CD8-positive, alpha-beta memory T cell (primary cell): ENCODE data around the gene BCL7A. TPM values are rescaled to one million over a fixed set of nuclear protein-coding genes. Genes with fewer than 3 reads are reported as not detected.

Experiments used
- CTCF ChIA-PET: fragments of 350-600 bp; sonication (Branson Sonifier 250); formaldehyde crosslinking; loops from one replicate; lab custom pipeline; 2021; ENCODE audit warnings: antibody characterized with exemption; lab: Charles Lee
- POLR2A ChIA-PET: fragments of 350-600 bp; sonication (Branson Sonifier 250); formaldehyde crosslinking; loops from one replicate; lab custom pipeline; 2021; ENCODE audit warnings: antibody characterized with exemption; lab: Charles Lee
- DNase-seq, 5 donors: peaks; one replicate each; pipeline versions ENCODE4 v3.0.0 to v3.0.0-alpha.2; 2020 to 2022; ENCODE audit warnings: mixed read lengths in 1 of 5
- H3K27ac ChIP-seq: one replicate; pipeline ENCODE4 v1.7.0; 2013; ENCODE audit warnings: low read depth, mild to moderate bottlenecking, low read length, moderate library complexity
- H3K27me3 ChIP-seq: 2 replicates; pipeline ENCODE4 v1.7.0; 2013; ENCODE audit warnings: low read length, mild to moderate bottlenecking; ENCODE audit not compliant: insufficient read depth, poor library complexity, severe bottlenecking
- H3K36me3 ChIP-seq: 2 replicates; pipeline ENCODE4 v1.7.0; 2013; ENCODE audit warnings: mild to moderate bottlenecking, low read length, moderate library complexity; ENCODE audit not compliant: insufficient read depth
- H3K4me1 ChIP-seq: 2 replicates; pipeline ENCODE4 v1.7.0; 2013; ENCODE audit warnings: mild to moderate bottlenecking, low read length, moderate library complexity; ENCODE audit not compliant: insufficient read depth
- H3K4me3 ChIP-seq: 2 replicates; pipeline ENCODE4 v1.7.0; 2013; ENCODE audit warnings: mild to moderate bottlenecking, low read length
- H3K9me3 ChIP-seq: 2 replicates; pipeline ENCODE4 v1.7.0; 2013; ENCODE audit warnings: mild to moderate bottlenecking, low read length
- H3K27ac Mint-ChIP-seq, 8 donors: one replicate each; pipeline ENCODE4 v1.8.0; 2020 to 2021; ENCODE audit warnings: mixed read lengths in 8 of 8, mild to moderate bottlenecking in 6 of 8, inconsistent platforms in 3 of 8, moderate library complexity in 3 of 8
- H3K27me3 Mint-ChIP-seq, 2 donors: one replicate each; pipeline ENCODE4 v1.8.0; 2020 to 2021; ENCODE audit warnings: mixed read lengths in 2 of 2, mild to moderate bottlenecking in 1 of 2, moderate library complexity in 1 of 2
- H3K36me3 Mint-ChIP-seq, 3 donors: one replicate each; pipeline ENCODE4 v1.8.0; 2020 to 2021; ENCODE audit warnings: mixed read lengths in 3 of 3, inconsistent platforms in 1 of 3, mild to moderate bottlenecking in 1 of 3
- H3K4me1 Mint-ChIP-seq, 3 donors: one replicate each; pipeline ENCODE4 v1.8.0; 2020 to 2021; ENCODE audit warnings: mixed read lengths in 3 of 3, inconsistent platforms in 1 of 3, mild to moderate bottlenecking in 1 of 3
- H3K4me3 Mint-ChIP-seq, 7 donors: one replicate each; pipeline ENCODE4 v1.8.0; 2020 to 2021; ENCODE audit warnings: mixed read lengths in 7 of 7, mild to moderate bottlenecking in 6 of 7, moderate library complexity in 4 of 7, inconsistent platforms in 2 of 7
- H3K9me3 Mint-ChIP-seq, 5 donors: one replicate each; pipeline ENCODE4 v1.8.0; 2020 to 2022; ENCODE audit warnings: mixed read lengths in 5 of 5, mild to moderate bottlenecking in 3 of 5, moderate library complexity in 2 of 5, inconsistent platforms in 1 of 5
- polyA plus RNA-seq: library from polyadenylated mRNA; unstranded; fragments of 300-500 nt; fragmentation: Illumina TruSeq; gene quantifications from one replicate; pipeline ENCODE4 v1.2.3, GENCODE V29; 2021
- total RNA-seq, 2 experiments: library from RNA; stranded (reverse); gene quantifications; one replicate each; pipeline ENCODE4 v1.2.3, GENCODE V29; 2021

Gene BCL7A
- total and polyA plus RNA-seq, 3 experiments from 2014 or later = 2.5 to 3.3 (median 3.0) TPM

DNA sequence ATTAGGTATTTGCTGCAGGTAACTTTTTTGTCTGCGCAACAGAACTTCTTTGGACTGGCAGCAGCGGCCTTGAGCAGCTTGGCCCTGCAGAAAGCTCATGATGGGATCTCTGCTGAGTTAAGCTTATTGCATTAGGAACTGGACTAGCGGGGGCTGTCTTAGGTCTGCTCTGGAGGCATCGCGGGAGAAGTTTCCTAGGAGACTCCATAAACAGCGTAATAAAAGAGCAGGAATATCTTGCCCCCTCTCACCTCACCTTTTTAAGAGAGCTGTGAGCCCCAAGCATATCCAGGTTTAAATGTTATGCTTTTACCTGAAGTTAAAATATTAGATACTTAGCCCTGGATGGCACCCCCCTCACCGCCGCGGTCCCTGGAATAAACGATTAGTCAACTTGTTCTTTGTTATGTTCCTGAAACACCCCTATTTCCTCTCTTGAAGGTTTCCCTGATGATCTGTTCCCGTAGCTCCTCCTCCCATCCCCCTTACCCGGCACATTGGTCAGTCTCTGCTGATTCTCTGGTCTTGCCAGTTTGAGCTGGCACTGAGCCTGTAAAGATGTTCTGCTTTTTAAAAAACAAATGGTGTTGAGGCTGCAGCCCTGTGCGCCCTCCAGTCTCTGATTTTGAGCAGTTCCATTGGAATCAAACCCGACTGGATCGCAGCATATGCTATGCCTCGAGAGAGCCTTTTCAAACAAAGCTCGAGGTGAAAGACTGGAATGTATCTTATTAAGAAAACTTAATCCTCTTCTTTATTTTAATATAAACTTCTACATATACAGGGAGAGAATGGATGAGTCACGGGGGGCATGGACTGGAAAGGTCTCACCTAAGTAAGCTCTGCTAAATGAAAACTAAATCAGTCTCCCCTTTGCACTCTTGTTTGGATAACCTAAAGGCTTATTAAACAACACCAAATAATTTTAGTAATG lies 58.7 kb downstream of the BCL7A start:
- H3K27ac ChIP-seq = peak overlapping the region; percentile 84
- POLR2A ChIA-PET = interaction anchor here (0.6 kb wide), 2 partner anchors 31 to 728 kb away, joined by 3 read pairs; partner anchors contain the start of gene ANAPC5
- CTCF ChIA-PET = interaction anchor here (0.8 to 4.9 kb wide), 10 partner anchors 9 to 286 kb away, joined by 3 to 35 read pairs (median 4); no protein-coding TSS in a partner anchor
- H3K4me3 ChIP-seq = peak overlapping the region; percentile 67
- H3K27ac Mint-ChIP-seq = peak overlapping the region; percentile 82 to 97 (median 91)
- H3K9me3 Mint-ChIP-seq = peaks cover 0 to 1% (median 0%) of the 10 kb centered on the region in 5 donors
- no peaks in the 10 kb centered on the region for H3K9me3 ChIP-seq
- H3K4me1 Mint-ChIP-seq = peaks cover 51 to 60% (median 54%) of the 10 kb centered on the region in 3 donors
- peak in 1 of 5 donors; percentile 13 for DNase-seq
- H3K27me3 ChIP-seq = no peaks in the 10 kb centered on the region
- H3K27me3 Mint-ChIP-seq = peaks cover 0 to 3% of the 10 kb centered on the region in 2 donors
- H3K36me3 ChIP-seq = no peaks in the 10 kb centered on the region
- H3K36me3 Mint-ChIP-seq = peaks cover 0 to 29% (median 7%) of the 10 kb centered on the region in 3 donors
- peaks cover 55% of the 10 kb centered on the region for H3K4me1 ChIP-seq
- H3K4me3 Mint-ChIP-seq = peak overlapping the region; percentile 87 to 98 (median 96)

DNA sequence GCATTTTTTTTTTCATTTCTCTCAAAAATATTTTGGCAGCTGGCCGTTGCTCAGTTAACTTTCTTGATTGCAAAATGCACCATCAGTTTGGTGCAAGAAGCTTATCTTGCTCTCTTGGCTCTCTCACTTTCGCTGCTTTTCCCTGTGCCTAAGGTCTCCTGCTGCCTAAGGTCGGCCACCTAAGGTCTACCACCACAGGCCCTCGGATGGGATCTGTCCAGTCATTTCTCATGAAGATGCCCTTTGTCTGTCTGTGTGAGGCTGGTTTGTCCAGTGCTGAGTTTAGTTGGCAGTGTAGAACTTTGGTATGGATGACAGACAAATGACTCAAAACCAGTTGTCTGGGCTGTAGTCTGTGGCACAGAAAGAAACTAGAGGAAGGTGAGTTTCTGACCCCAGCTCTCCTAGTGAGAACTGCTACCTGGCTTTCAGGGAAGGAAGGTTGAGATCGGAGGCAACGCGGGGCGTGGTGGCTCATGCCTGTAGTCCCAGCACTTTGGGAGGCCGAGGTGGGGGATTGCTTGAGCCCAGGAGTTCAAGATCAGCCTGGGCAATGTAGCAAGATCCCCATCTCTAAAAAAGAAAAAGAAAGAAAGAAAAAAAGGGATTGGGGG lies 59.5 kb downstream of the BCL7A start:
- POLR2A ChIA-PET = interaction anchor here (0.6 to 1.2 kb wide), 3 partner anchors 24 to 729 kb away, joined by 3 to 12 read pairs (median 3); partner anchors contain the start of gene ANAPC5
- H3K36me3 Mint-ChIP-seq = peaks cover 0 to 37% (median 9%) of the 10 kb centered on the region in 3 donors
- H3K4me1 ChIP-seq = peaks cover 63% of the 10 kb centered on the region
- H3K4me3 ChIP-seq = peak overlapping the region; percentile 67
- peak overlapping the region; percentile 84 for H3K27ac ChIP-seq
- no peaks in the 10 kb centered on the region for H3K9me3 ChIP-seq
- CTCF ChIA-PET = interaction anchor here (0.8 to 4.9 kb wide), 9 partner anchors 13 to 287 kb away, joined by 3 to 35 read pairs (median 6); no protein-coding TSS in a partner anchor
- H3K27me3 Mint-ChIP-seq = peaks cover 0 to 3% of the 10 kb centered on the region in 2 donors
- peaks cover 59 to 62% (median 60%) of the 10 kb centered on the region in 3 donors for H3K4me1 Mint-ChIP-seq
- no peak for DNase-seq
- no peaks in the 10 kb centered on the region for H3K27me3 ChIP-seq
- no peaks in the 10 kb centered on the region for H3K36me3 ChIP-seq
- peaks cover 0 to 1% (median 0%) of the 10 kb centered on the region in 5 donors for H3K9me3 Mint-ChIP-seq
- H3K27ac Mint-ChIP-seq = peak overlapping the region; percentile 82 to 98 (median 91)
- H3K4me3 Mint-ChIP-seq = peak overlapping the region; percentile 87 to 98 (median 96)

DNA sequence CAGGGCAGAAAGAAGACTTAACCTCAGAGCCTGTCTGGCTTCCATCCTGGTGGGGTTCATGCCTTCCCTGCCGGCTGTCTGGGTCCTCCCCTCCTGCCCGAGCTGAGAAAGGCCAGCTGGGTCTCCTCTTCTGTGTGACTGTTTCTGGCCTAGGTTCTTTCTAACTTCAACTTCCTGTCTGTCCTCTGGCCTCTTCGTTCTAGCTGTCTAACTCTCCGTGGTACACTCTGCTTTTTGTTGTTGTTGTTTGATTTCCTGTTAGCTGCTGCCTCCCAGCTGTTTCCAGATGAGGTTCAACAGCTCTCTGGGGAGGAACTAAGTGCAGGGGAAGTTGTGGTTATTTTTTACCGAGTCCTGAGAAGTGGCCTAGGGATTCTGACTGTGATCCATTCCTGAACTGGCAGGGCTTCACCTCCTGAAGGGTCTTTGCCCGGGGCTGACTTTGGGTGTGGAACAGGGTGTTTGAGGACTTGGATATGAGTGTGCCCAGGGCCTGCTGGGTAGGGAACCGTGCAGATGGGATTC lies 60.1 kb downstream of the BCL7A start:
- Mint-ChIP-seq H3K27ac (peak overlapping the region; percentile 82 to 98 (median 91)), H3K4me3 (peak overlapping the region; percentile 87 to 98 (median 96)), H3K9me3 (peaks cover 0 to 1% (median 0%) of the 10 kb centered on the region in 5 donors), H3K27me3 (peaks cover 0 to 3% of the 10 kb centered on the region in 2 donors), H3K36me3 (peaks cover 0 to 40% (median 9%) of the 10 kb centered on the region in 3 donors), H3K4me1 (peaks cover 58 to 67% (median 63%) of the 10 kb centered on the region in 3 donors)
- Histone ChIP-seq H3K36me3 (no peaks in the 10 kb centered on the region), H3K27ac (peak overlapping the region; percentile 84), H3K9me3 (no peaks in the 10 kb centered on the region), H3K4me1 (peaks cover 69% of the 10 kb centered on the region), H3K27me3 (no peaks in the 10 kb centered on the region), H3K4me3 (peak overlapping the region; percentile 67)
- POLR2A ChIA-PET = interaction anchor here (0.6 to 1.2 kb wide), 3 partner anchors 23 to 655 kb away, joined by 3 to 12 read pairs (median 3); no protein-coding TSS in a partner anchor
- CTCF ChIA-PET = interaction anchor here (1.3 to 4.9 kb wide), 6 partner anchors 13 to 109 kb away, joined by 3 to 35 read pairs (median 18); no protein-coding TSS in a partner anchor
- peak; percentile 17 to 75 (median 57) for DNase-seq

DNA sequence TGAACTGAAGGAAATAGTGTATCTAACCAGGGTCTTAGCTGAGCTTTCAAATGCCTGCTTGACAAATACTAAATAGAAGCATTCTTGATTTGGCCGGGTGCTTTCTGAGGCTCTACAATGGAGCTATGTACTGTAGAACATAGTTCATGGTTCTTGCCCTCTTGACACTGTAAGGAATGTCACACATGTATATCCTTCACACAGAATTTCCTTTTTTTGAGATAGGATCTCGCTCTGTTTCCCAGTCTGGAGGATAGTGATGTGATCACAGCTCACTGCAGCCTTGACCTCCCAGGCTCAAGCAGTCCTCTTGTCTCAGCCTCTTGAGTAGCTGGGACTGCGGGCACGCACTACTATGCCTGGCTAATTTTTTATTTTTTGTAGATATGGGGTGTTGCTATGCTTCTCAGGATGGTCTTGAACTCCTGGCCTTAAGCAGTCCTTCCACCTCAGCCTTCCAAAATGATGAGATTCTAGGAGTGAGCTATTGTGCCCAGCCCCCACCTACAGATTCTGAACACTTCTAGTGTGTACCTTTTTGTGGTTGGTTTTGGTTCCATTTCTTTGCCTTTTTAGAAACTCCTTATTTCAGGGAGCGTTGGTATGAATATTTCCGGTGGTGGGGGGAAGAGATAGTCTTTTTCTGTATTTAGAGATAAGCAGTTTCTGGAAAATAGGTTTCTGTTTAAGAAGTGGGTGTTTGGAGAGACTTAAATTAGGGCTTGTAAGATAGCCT lies 61.1 kb downstream of the BCL7A start:
- ChIA-PET CTCF (interaction anchor here (3.1 to 4.9 kb wide), 4 partner anchors 14 to 41 kb away, joined by 16 to 35 read pairs (median 22); no protein-coding TSS in a partner anchor), POLR2A (interaction anchor here (1.2 kb wide), 1 partner anchor 22 kb away, joined by 3 read pairs; no protein-coding TSS in a partner anchor)
- peaks cover 79% of the 10 kb centered on the region for H3K4me1 ChIP-seq
- H3K4me3 ChIP-seq = peak overlapping the region; percentile 67
- H3K36me3 ChIP-seq = no peaks in the 10 kb centered on the region
- H3K36me3 Mint-ChIP-seq = peaks cover 0 to 49% (median 9%) of the 10 kb centered on the region in 3 donors
- peak overlapping the region; percentile 84 for H3K27ac ChIP-seq
- H3K9me3 ChIP-seq = no peaks in the 10 kb centered on the region
- H3K4me1 Mint-ChIP-seq = peaks cover 54 to 77% (median 73%) of the 10 kb centered on the region in 3 donors
- peaks cover 0 to 5% of the 10 kb centered on the region in 2 donors for H3K27me3 Mint-ChIP-seq
- H3K9me3 Mint-ChIP-seq = peaks cover 0 to 1% (median 0%) of the 10 kb centered on the region in 5 donors
- DNase-seq = no peak
- peak overlapping the region; percentile 64 to 98 (median 96) for H3K4me3 Mint-ChIP-seq
- H3K27ac Mint-ChIP-seq = peak overlapping the region; percentile 82 to 98 (median 91)
- no peaks in the 10 kb centered on the region for H3K27me3 ChIP-seq

DNA sequence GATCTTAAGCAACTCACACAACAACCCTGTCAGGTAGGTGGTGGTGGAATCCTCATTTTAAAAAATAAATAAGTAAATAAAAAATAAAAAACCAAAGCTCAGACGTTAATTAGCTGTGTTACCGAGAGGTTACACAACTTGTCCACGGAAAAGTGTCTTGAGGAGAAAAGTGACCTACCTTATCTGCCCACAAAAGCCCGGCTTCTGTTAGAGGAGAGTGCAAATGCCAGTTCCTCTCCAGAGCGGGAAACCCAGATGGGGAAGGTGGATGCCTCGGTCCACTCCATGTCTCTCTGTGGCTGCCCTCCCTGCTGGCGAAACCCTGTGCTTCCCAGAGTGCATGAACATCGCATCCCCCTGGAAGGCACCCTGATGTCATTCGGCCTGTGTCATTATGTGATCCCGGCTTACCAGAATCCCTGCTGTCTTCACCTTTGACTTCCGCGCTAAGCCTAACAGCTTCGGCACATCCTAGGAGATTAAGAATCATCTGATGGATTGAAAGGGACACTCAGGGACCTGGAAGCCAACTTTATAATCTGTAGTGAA lies 63.2 kb downstream of the BCL7A start:
- POLR2A ChIA-PET = no interaction called here
- H3K4me3 Mint-ChIP-seq = peak overlapping the region in 1 of 7 donors; percentile 19

DNA sequence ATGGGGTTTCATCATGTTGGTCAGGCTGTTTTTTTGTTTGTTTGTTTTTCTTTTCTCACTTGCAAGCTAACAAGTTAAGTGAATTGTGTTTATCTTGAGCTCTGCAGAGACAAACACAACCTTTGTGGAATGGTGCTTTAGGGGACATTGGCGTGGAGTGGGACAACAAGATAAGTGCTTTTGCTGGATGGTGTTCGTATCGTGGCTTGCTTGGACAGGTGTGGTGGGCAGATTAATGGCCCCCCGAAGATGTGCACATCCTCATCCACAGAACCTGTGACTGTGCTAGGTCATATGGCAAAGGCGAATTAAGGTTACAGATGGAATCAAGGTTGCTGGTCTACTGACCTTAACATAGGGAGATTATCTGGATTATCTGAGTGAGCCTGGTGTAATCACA lies 63.9 kb downstream of the BCL7A start:
- Mint-ChIP-seq H3K9me3 (peaks cover 0 to 1% (median 0%) of the 10 kb centered on the region in 5 donors), H3K27ac (peak overlapping the region; percentile 76 to 93 (median 86)), H3K27me3 (peaks cover 0 to 2% of the 10 kb centered on the region in 2 donors), H3K4me1 (peaks cover 40 to 84% (median 78%) of the 10 kb centered on the region in 3 donors), H3K4me3 (peak overlapping the region; percentile 20 to 77 (median 70)), H3K36me3 (peaks cover 0 to 49% (median 12%) of the 10 kb centered on the region in 3 donors)
- no peak overlapping the region for H3K4me3 ChIP-seq
- H3K4me1 ChIP-seq = peaks cover 89% of the 10 kb centered on the region
- H3K27ac ChIP-seq = no peak overlapping the region
- CTCF ChIA-PET = interaction anchor here (1.0 to 1.4 kb wide), 3 partner anchors 16 to 37 kb away, joined by 3 to 6 read pairs (median 4); no protein-coding TSS in a partner anchor
- no peak for DNase-seq
- H3K36me3 ChIP-seq = no peaks in the 10 kb centered on the region
- H3K27me3 ChIP-seq = no peaks in the 10 kb centered on the region
- POLR2A ChIA-PET = no interaction called here
- no peaks in the 10 kb centered on the region for H3K9me3 ChIP-seq

More for the DNA sequence above, 63.2 kb downstream of the BCL7A start:
- Mint-ChIP-seq H3K9me3 (peaks cover 0 to 1% (median 0%) of the 10 kb centered on the region in 5 donors), H3K27ac (peak overlapping the region in 3 of 8 donors; percentile 54 to 92 (median 91)), H3K4me1 (peaks cover 46 to 90% (median 82%) of the 10 kb centered on the region in 3 donors), H3K36me3 (peaks cover 0 to 53% (median 12%) of the 10 kb centered on the region in 3 donors), H3K27me3 (peaks cover 0 to 2% of the 10 kb centered on the region in 2 donors)
- Histone ChIP-seq H3K4me1 (peaks cover 95% of the 10 kb centered on the region), H3K4me3 (no peak overlapping the region), H3K36me3 (no peaks in the 10 kb centered on the region), H3K27ac (no peak overlapping the region), H3K9me3 (no peaks in the 10 kb centered on the region), H3K27me3 (no peaks in the 10 kb centered on the region)
- CTCF ChIA-PET = interaction anchor here (1.4 kb wide), 2 partner anchors 17 to 38 kb away, joined by 4 to 6 read pairs; no protein-coding TSS in a partner anchor
- DNase-seq = no peak
